Left renal cortex interstitium (tissue), 4 donors: ENCODE data around the gene SLCO2B1. TPM values are rescaled to one million over a fixed set of nuclear protein-coding genes. Genes with fewer than 3 reads are reported as not detected.

Experiments
- DNase-seq, 4 donors: peaks; one replicate each; pipeline ENCODE4 v3.0.0-alpha.2; 2013; ENCODE audit warnings: low read depth in 4 of 4, low spot score in 2 of 4, missing footprints in 1 of 4
- polyA plus RNA-seq, 4 donors: library from polyadenylated mRNA; unstranded; fragments of 120-200 nt; gene quantifications; one replicate each; pipeline ENCODE4 v1.2.1, GENCODE V29; 2013; ENCODE audit not compliant: insufficient read length in 4 of 4

SLCO2B1 gene
- polyA plus RNA-seq, 4 donors, result 6.3 to 11.7 (median 8.4) TPM

DNA sequence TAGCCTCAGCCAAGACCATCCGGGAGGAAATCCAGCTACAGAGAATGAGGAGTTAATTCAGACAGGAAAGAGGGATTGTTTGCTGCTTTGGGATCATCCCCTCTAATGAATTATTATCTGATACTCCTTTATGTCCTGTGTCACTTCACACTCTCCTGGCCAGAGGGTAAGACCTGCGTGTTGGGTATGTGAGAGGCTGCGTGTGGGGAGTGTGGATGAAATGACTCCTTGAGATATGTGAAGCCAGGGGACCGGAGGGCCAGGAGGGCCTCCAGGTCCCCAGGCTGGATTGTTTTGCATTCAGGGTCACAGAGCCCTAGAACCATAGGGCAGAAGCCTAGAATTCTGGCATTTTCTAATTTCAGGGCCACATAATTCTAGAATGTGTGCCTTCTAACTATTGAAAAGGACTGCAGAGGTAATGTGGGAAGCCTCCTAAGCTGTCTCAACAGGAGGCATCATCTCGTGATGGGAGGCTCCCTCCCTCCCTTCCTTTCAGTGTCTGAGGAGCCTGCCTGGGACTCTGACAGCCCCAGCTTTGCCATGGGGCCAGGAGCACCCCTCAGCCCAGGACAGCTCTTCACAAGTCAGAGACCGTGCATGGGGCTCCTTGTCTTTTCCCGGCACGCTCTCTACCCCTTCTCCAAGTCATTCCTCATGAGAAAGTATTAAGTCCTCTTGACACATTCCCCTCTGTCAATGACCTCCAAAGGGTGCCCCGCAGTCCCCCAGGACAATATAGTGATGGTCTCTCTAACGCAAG lies 93.3 kb downstream of the SLCO2B1 start:
- no peak for DNase-seq

DNA sequence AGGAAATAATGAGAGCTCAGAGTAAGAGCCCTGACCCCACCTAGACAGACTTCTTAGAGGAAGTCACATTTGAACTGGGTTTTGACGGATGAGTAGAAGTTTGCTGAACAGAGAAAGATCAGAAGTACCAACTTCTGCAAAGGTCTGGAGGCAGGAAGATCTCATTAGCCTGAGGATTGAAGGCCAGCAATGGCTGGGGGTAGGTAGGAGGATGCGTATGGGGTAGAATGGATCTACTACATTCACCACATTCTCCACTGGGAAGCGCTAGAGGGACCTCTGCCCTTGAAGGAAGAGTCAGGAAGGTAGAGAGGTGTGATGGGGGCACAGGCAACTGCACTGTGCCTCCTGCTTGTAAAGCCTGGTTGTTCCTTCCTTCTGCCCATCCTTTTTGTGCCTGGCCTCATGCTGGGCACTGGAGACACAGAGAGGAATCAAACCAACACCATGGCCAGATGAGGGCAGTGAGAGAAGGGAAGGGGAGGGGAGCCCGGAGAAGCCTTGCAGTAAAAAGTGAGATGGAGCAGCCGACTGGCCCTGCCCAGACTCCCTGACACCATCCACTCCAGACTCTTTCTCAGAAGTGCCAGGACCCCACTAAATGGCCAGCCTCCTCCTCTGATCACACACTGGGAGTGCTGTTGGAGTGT lies 94.6 kb downstream of the SLCO2B1 start:
- DNase-seq, result no peak

DNA sequence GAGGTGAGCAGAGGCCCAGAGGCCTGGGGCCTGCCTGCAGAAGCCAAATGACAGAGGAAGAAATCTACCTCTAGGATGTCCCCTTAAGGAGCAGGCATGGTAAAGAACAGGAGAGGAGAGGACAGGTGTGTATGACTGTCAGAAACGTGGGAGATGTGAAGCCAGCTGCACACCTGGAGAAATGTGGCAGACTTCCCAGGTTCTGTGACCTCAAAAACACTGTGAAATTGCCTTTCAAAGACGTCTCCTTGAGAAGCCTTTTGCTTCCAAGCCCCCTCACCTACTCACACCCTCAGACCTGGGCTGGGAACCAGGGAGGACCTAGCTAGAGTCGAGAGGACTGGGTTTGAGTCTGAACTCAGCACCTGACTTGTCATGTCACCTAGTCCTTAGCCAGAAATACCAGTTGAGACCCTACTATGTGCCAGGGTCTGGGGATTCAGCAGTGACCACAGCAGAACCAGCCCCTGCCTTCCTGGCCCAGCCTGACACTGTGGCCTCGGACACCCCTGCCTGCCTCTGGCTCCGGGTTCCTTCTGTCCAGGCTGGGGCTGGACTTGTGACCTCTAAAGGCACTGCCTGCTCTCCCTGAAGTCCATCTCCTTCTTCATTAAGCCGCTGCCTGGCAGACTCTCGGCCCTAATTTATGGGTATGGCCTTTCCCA lies 95.2 kb downstream of the SLCO2B1 start:
- no peak for DNase-seq

DNA sequence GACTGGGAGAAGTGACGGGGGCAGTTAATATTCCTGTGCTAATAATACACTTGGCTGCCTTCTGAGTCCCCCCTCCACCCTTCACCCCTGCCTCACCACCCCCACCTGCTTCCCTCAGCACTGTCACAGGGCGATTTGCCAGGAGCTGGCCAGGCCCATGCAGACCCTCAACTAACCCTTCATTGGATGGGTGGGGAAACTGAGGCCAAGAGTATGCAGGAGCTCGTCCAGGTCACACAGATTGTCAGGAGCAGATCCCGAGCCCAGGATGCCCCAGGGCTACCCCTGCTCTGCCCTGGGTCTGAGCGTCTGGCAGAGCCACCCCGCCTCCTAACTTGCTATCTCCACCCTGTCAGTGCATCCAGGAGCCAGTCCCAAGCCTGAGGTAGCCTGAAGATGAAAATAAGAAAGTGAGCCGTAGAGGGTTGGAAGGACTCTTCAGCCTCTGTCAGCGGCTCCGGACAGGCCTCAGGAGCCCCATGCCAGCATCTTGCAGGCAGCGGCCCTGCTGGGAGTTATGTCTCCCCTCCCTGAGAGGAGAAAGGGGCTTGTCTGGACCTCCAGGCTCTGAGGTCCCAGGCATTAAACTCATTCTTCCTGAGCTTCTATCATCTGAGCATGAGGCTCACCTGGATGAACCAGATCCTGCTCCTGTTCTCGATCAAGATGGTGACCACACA lies 95.9 kb downstream of the SLCO2B1 start:
- no peak for DNase-seq

DNA sequence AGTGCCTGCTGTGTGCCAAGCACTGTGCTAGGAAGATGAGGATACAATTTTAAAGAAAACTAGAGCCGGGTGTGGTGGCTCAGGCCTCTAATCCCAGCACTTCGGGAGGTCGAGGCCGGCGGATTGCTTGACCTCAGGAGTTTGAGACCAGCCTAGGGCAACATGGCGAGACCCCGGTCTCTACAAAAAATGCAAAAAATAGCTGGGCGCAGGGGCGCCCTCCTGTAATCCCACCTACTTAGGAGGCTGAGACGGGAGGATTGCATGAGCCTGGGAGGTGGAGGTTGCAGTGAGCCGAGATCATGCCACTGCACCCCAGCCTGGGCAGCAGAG lies 98.0 kb downstream of the SLCO2B1 start:
- DNase-seq, result no peak

DNA sequence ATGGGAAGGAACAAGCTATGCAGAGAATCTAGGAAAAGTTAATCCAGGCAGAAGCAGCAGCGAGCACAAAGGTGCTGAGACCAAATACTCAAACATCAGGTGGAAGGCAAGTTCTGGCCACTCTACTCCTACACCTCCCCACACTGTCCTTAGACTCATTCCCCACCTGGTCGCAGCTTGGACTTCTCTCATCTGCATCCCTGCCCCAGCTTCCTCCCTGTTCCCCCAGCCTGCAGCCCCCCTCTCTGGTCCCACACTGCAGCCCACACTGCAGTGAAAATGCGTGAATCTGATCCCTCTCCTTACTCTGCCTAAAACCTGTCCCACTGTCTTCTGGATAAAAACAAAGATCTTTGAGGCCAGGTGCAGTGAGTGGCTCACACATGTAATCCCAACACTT lies 98.8 kb downstream of the SLCO2B1 start:
- no peak for DNase-seq

DNA sequence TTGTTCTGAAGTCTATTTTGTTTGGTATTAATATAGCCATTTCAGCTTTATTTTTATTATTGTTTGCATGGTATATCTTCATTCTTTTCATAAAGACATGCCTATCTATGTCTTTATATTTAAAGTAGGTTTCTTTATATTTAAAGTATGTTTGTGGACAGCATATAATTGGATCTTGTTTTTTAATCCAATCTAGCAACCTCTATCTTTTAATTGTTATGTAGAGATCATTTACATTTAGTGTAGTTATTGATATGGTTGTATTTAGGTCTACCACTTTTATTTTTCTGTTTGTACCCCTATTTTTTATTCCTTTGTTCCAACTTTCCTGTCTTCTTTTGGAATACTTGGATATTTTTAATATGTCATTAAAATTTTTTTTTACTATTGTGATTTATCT lies 103.4 kb downstream of the SLCO2B1 start:
- DNase-seq, result no peak

Other genes with a start within 250 kb of the SLCO2B1 start
- gene XRRA1, start 202.0 kb upstream of the SLCO2B1 start, polyA plus RNA-seq, result 10 to 100 TPM in 3 of 4 donors, 1 to 10 TPM in 1; 9.2 to 16.4 (median 13.7) TPM
- gene SPCS2, start 201.8 kb upstream of the SLCO2B1 start, polyA plus RNA-seq, result 100 to 1,000 TPM; 195 to 255 (median 212) TPM
- 10 to 100 TPM in 2 of 4 donors, 1 to 10 TPM in 2; 9.0 to 13.2 (median 11.2) TPM for gene NEU3, start 162.2 kb upstream of the SLCO2B1 start, polyA plus RNA-seq
- under 1 TPM in 3 of 4 donors, not detected in 1; 0.01 to 0.06 (median 0.03) TPM for gene OR2AT4, start 54.2 kb upstream of the SLCO2B1 start, polyA plus RNA-seq
- under 1 TPM; 0.10 to 0.20 (median 0.13) TPM for gene TPBGL, start 89.7 kb downstream of the SLCO2B1 start, polyA plus RNA-seq
- 10 to 100 TPM; 22.7 to 27.6 (median 25.1) TPM for gene ARRB1, start 200.6 kb downstream of the SLCO2B1 start, polyA plus RNA-seq
- 1,000 to 10,000 TPM; 2,095 to 2,908 (median 2,543) TPM for gene RPS3, start 248.4 kb downstream of the SLCO2B1 start, polyA plus RNA-seq